ENCODE results near the gene SEMA3F. TPM values are rescaled to one million over a fixed set of nuclear protein-coding genes. Genes with fewer than 3 reads are reported as not detected.

SEMA3F gene
- polyA plus RNA-seq (ENCODE audit: insufficient read depth in 1 of 5, insufficient read length in 5 of 5, low replicate concordance in 1 of 5), result 10 to 100 TPM; 33.1 to 57.1 (median 44.4) TPM
- long read RNA-seq, donor 1, partial matches to known transcripts, result 0 of 3 reads
- long read RNA-seq, donor 1, other reads (novel, unspliced or antisense), result 0 of 3 reads
- long read RNA-seq, donor 2, partial matches to known transcripts, result 0 of 3 reads
- long read RNA-seq, donor 2, other reads (novel, unspliced or antisense), result 0 of 3 reads
- long read RNA-seq, donor 3, partial matches to known transcripts, result 0 of 6 reads
- long read RNA-seq, donor 3, other reads (novel, unspliced or antisense), result 5 of 6 reads
- long read RNA-seq, donor 4, partial matches to known transcripts, result 8 of 15 reads
- long read RNA-seq, donor 4, other reads (novel, unspliced or antisense), result 5 of 15 reads
- long read RNA-seq, donor 5, partial matches to known transcripts, result 12 of 15 reads
- long read RNA-seq, donor 5, other reads (novel, unspliced or antisense), result 0 of 15 reads
- long read RNA-seq, donor 6, partial matches to known transcripts, result 0 of 10 reads
- long read RNA-seq, donor 6, other reads (novel, unspliced or antisense), result 7 of 10 reads
- long read RNA-seq, donor 7, transcript SEMA3F-201 (19 exons, 3,802 nt), result major isoform, 9 of 16 reads
- long read RNA-seq, donor 7, partial matches to known transcripts, result 0 of 16 reads
- long read RNA-seq, donor 7, other reads (novel, unspliced or antisense), result 6 of 16 reads
- long read RNA-seq, donor 8, partial matches to known transcripts, result 0 of 1 reads
- long read RNA-seq, donor 8, other reads (novel, unspliced or antisense), result 0 of 1 reads

- peak in 1 of 2 donors; percentile 66 for DNase-seq
These were observed at the start of gene SEMA3F for GRCh38 chr3:50154840-50155490. SEMA3F (plus strand) TSS chr3:50155324; CDS start chr3:50159623, 4,299 bp downstream.

DNA sequence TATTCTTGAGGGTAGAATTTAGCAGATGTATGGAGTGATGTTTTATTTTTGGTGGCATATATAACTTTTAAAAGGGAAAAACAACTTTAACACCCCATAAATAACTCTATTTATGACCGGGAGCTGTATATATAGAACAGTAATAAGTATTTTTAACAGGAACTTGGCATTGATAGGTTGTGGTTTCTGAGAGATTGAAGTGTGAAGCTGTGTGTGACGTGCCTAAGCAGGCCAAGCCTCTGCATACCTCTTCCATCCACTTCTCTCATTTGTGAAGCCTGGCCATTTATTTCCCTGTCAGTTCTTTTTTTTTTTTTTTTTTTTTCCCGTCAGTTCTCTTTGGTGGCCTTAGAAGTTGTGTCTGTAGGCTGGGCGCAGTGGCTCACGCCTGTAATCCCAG, 43.4 kb upstream of the SEMA3F start:
- no peak for DNase-seq

- no peak for DNase-seq
These were observed 42.7 kb upstream of the SEMA3F start for GRCh38 chr3:50112462-50112861.

- no peak for DNase-seq
These were observed 38.0 kb upstream of the SEMA3F start for GRCh38 chr3:50117120-50117519.

DNA sequence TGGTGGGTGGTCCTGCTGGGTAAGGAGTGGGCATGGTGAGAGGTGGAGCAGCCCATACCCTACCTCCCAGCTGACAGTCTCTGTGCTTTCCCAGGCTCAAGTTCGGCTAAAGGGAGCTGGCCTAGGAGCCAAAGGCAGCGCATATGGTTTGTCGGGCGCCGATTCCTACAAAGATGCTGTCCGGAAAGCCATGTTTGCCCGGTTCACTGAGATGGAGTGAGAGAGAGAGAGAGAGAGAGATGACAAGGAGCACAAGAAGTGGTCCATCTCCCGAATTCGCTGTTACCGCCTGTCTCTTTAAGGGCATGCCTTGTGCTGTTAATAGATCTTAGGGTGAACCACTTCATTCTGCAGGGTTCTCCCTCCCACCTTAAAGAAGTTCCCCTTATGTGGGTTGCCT, 36.9 kb upstream of the SEMA3F start:
- DNase-seq, result no peak

DNA sequence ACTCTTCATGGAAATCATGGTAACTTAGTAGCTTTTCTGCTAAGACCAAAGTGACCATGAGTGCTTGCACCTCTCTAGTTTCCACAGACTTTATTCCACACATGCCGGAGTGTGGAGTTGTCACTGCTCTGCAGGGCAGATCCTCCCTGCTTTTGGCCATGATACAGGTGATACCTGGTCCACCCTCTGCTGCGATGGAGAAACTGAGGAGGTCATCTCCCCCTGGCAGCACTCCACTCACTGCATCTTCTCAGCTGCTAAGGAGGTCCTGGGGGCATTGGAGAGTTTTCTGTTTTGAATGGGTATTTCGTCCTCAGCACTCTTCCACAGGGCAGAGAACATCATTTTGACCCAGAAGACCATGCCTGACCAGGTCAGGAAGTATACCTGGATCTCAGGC, 35.3 kb upstream of the SEMA3F start:
- DNase-seq, result no peak

GRCh38 chr3:50120364-50121071, 34.6 kb upstream of the SEMA3F start:
- DNase-seq, result no peak

DNA sequence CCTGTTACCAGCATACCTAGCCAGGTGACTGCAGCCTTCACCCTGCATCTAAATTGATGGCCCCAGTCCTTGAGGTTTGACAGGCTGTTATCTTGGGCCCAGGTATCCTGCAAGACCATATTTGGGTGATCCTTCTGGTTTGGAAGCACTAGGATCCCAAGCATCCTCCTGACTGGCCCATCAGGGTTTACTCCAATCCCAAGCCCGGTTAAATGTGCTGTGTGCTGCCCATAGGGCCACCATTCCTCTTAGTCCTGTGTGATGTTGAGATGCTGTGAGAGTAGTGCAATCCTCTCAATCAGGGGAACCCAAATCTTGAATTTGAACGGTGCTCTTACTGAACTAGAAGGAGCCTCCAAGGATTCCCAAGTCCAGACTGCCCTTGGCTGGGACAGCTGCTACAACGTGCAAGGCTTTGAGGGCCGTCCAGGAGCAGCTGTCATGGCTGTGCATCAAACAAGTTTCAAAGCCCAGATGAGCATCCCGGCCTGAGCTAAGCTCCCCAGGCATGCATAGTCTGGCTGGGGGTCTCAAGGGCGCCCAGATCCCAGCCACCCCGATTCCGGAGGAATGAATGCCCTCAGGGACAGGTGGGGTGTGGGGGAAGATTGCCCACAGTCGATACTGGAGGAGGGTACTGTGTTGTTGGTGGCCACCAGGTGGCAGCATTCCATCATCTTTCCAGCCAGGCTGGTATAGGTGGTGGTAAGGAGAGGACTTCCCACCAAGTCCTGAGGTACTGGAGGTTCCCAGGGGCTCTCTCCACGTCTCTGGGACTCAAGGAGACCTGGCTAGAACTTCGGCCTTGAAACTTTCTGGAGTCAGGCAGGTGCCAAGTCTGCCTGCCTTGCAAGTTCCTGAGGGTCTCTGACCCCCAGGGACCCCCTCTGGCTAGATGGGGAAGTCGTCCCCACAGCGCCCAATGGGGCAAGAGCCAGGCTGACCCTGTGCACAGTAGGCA, 33.8 kb upstream of the SEMA3F start:
- DNase-seq, result peak; percentile 68 to 79

GRCh38 chr3:50122071-50122470, 33.1 kb upstream of the SEMA3F start:
- no peak for DNase-seq

DNA sequence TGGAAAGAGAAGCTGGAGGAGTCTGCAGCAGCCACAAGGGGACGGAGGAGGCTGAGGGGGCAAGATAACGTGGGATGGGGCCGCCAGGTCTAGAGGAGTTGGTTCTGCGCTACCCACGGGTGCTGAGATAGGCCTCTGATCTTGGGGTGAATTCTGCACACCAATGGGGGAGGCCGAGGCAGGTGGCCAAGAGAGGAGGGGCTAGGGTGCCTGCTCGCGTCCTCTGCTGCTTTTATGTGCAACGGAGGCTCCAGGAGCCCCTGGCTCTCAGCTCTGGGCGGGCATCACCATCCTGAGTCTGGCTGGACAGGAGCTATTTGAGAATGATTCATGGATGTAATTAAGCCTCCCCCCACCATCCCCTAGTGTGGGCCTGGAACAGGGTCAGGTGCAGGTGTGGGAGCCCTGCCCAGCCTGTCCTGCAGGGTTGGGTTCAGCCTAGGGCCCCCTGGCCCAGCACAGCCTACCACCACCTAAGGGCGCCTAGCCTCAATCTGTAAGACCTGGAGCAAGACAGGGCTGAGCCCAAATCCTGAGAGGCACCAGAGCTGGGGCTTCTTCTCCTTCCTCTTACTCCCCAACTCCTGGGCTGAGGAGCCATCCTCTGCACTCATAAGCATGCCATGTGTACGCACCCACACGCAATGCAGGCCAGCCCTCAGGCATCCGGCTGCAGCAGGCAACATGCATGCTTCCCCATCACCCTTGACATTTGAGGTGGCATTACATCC, 32.3 kb upstream of the SEMA3F start:
- no peak for DNase-seq

GRCh38 chr3:50123394-50124051, 31.6 kb upstream of the SEMA3F start:
- DNase-seq, result no peak

GRCh38 chr3:50124052-50124799, 30.9 kb upstream of the SEMA3F start:
- no peak for DNase-seq

DNA sequence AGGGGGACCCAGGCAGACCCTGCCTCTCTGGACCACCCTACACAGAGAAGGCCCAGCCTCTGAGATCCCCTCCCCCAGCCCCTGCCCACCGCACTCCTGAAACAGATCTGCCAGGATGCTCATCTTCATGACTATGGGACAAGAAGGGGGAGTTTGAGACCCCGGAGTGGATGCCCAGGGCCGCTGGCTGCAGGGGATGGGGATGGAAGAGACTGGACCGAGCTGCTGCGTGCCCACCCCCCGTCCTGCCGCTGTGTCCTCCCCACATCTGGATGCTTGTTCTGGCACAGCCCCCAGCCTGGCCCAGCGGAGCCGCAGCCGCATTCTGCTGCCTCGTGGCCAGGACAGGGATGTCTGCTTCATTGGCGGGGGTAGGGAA, 30.3 kb upstream of the SEMA3F start:
- DNase-seq, result no peak

DNA sequence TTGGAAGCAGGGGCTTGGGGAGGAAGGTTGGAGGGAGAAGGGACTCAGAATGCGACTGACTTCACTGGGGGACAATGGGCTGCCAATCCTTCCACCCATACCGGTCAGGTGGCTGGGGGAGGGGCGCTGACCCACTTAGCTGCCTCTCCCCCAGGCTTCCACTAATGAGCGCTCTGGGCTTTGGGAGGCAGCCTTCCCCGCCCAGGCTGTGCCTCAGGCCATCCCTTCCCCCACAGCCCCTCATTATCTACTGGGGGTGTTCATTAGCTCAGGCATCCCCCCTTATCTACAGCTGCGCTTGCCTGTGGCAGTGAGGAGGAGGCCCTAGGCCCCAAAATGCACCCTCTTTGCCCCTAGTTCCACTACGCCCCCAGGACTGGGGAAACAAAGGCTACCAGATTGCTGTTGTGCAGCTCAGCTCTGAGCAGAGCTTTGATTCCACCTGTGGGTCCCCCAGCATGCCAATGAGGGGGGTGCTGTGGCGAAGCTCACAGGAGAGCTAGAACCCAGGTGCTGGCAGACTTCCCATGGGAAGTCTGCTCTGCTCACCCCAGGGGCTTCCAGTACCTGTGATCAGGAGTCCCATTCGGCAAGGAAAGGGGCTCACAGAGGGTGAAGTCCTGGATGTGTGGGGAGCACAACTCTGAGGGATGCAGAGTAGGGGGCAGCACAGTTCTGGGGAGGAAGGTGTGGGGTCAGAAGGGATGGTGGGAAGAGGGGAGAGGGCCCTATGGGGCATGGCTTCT, 29.4 kb upstream of the SEMA3F start:
- no peak for DNase-seq

DNA sequence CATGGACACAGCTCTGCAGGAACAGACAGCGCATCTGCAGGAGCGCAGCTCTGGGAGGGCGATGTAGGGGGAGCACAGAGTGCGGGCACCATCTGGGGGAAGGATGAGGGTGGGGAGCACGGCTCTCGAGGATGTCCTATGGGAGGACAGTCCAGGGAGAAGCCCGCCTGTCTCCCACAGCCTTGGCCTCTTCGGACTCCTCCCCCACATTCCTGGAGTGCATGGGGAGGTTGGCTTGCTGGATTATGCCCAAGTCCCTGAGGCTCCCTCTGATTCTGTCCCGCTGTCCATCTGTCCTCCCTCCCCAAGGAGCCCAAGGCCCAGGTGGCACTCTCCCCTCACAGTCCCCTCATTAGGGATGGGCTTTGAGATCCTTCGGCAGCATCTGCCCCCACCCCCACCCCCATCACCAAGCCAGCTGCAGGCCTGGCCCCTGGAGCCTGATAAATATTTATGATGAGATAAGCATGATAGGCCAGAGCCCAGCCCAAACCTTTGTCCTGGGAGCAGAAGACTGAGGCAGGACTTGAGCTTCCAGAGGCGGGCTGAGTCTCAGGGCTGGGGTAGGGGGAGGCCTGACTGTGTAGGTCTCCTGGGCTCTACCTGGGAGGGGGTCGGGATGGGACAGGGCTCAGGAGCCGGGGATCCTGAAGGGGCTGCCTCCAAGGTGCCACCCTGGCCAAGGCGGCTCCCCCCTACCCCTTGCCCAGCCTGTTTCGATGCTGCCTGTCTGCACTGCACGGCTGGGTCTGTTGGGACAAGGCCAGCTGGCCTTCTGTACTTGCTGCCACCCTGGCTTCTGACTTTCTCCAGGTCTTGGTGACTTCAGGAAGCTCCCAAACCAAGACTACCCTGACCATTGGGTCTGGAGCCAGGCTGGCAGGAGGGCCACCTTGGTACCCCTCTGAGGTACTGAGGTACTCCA, 28.6 kb upstream of the SEMA3F start:
- no peak for DNase-seq

DNA sequence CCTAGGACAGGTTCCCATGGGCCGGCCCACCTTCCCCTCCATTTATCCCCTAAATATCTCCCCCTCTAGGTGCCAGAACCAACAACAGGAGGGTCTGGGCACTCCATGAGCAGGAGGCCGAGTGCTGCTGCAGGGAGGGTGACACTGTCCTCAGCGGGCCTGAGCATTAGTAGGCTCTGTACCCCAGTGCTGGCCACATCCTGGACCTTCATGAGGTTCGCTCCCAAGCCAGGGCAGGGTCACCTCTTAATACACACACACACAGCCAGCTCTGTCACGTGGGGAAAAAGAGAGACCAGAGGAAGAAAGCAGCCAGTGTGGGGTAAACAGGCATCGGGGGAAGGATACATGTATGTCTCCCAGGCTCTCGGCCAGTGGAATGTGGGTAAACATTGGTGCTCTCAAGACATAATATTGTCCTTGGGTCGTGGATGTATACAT, 27.9 kb upstream of the SEMA3F start:
- no peak for DNase-seq

DNA sequence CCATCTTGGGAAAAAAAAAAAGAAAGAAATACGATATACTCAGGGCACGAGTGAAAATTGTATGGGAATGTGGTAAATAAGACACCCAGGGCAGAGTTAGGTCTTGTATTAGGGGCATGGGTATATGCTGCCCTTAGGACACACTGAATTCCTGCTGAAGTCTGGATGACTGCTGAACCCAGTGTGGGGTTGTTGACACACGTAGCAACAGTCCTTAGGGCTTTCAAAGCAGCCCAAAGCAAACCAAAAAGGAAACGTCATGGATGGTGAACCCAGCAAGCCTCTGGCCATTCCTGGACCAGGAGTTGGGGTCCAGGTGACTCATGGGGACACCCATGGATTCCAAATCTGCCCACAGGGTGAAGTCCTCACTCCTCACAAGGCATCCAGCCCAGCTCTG, 27.1 kb upstream of the SEMA3F start:
- no peak for DNase-seq
